B cell (primary cell): ENCODE measurements around the gene GAREM1. TPM values are rescaled to one million over a fixed set of nuclear protein-coding genes. Genes with fewer than 3 reads are reported as not detected.

Experiments used
- ATAC-seq: fragments of 200-7000 bp; cut with Tn5 transposase; one replicate; pipeline ENCODE4 v1.10.0; 2021; ENCODE audit warnings: low read depth, mild to moderate bottlenecking, moderate number of reproducible peaks, moderate library complexity
- CTCF ChIA-PET: fragments of 350-600 bp; sonication (Branson Sonifier 250); formaldehyde crosslinking; loops from one replicate; lab custom pipeline; 2021; ENCODE audit warnings: antibody characterized with exemption, inconsistent platforms; lab: Charles Lee
- POLR2A ChIA-PET: fragments of 350-600 bp; sonication (Branson Sonifier 250); formaldehyde crosslinking; loops from one replicate; lab custom pipeline; 2021; ENCODE audit warnings: antibody characterized with exemption; lab: Charles Lee
- DNase-seq: peaks from one replicate; pipeline ENCODE4 v3.0.0; 2013
- H2AFZ ChIP-seq: 2 replicates; pipeline ENCODE4 v1.6.1; 2012; ENCODE audit warnings: mild to moderate bottlenecking, low read depth, low read length; ENCODE audit not compliant: insufficient read depth, poor library complexity, severe bottlenecking
- H3K27ac ChIP-seq, 2 donors: 1 replicate in 1 of 2; 2 replicates in 1 of 2; pipeline ENCODE4 v1.5.1; 2012 to 2013; ENCODE audit warnings: low read length in 2 of 2, mild to moderate bottlenecking in 2 of 2, moderate library complexity in 1 of 2
- H3K27me3 ChIP-seq, 4 experiments: fragments of 200-600 bp in 1 of 4; sonication (generic) in 1 of 4; replicated peaks in 1 of 4; 1 replicate in 2 of 4; 2 replicates in 2 of 4; pipeline versions ENCODE4 v1.6.1 to v1.7.0; 2013 to 2016; ENCODE audit warnings: low read length in 3 of 4, mild to moderate bottlenecking in 2 of 4, mixed read lengths in 1 of 4, moderate library complexity in 1 of 4; ENCODE audit not compliant: insufficient read depth in 4 of 4, control insufficient read depth in 3 of 4; ENCODE audit errors: control extremely low read depth in 1 of 4
- H3K36me3 ChIP-seq, 2 experiments: replicated peaks in 1 of 2; 1 replicate in 1 of 2; 2 replicates in 1 of 2; pipeline versions ENCODE4 v1.6.1 to v1.7.1; 2013; ENCODE audit warnings: low read length in 1 of 2; ENCODE audit not compliant: insufficient read depth in 2 of 2, control insufficient read depth in 1 of 2; ENCODE audit errors: control extremely low read depth in 1 of 2, extremely low read depth in 1 of 2
- H3K4me1 ChIP-seq, 2 donors: fragments of 200-600 bp in 1 of 2; sonication (generic) in 1 of 2; 1 replicate in 1 of 2; 2 replicates in 1 of 2; pipeline versions ENCODE4 v1.5.1 to v1.6.1; 2013 to 2017; ENCODE audit warnings: low read length in 2 of 2; ENCODE audit not compliant: control insufficient read depth in 2 of 2, insufficient read depth in 2 of 2
- H3K4me2 ChIP-seq: replicated peaks from 2 replicates; pipeline ENCODE3; 2012; ENCODE audit warnings: mild to moderate bottlenecking, low read depth, low read length; ENCODE audit not compliant: poor library complexity, severe bottlenecking
- H3K4me3 ChIP-seq, 5 experiments: fragments of 200-600 bp in 1 of 5; sonication (generic) in 1 of 5; 1 replicate in 3 of 5; 2 replicates in 2 of 5; pipeline versions ENCODE4 v1.5.1 to v1.7.0; 2011 to 2016; ENCODE audit warnings: low read length in 4 of 5, mild to moderate bottlenecking in 4 of 5, low read depth in 2 of 5, control low read depth in 1 of 5, moderate library complexity in 1 of 5; ENCODE audit not compliant: insufficient read depth in 1 of 5; ENCODE audit errors: control extremely low read depth in 1 of 5, extremely low read depth in 1 of 5
- H3K79me2 ChIP-seq: fragments of 200-600 bp; sonication (generic); one replicate; pipeline ENCODE4 v1.6.0; 2016; ENCODE audit warnings: low read length; ENCODE audit not compliant: control insufficient read depth, insufficient read depth
- H3K9ac ChIP-seq: fragments of 200-600 bp; sonication (generic); 2 replicates; pipeline ENCODE4 v1.6.1; 2017; ENCODE audit warnings: mild to moderate bottlenecking, low read length, moderate library complexity
- H3K9me3 ChIP-seq, 3 donors: one replicate each; pipeline versions ENCODE4 v1.6.1 to v1.7.1; 2013; ENCODE audit warnings: low read length in 2 of 3; ENCODE audit not compliant: control insufficient read depth in 2 of 3, insufficient read depth in 1 of 3; ENCODE audit errors: control extremely low read depth in 1 of 3
- H4K20me1 ChIP-seq: 2 replicates; pipeline ENCODE4 v1.6.0; 2012; ENCODE audit warnings: mild to moderate bottlenecking, low read length; ENCODE audit not compliant: insufficient read depth, control insufficient read depth, poor library complexity, severe bottlenecking
- H3K27ac Mint-ChIP-seq: one replicate; pipeline ENCODE4 v1.8.0; 2021; ENCODE audit warnings: mixed read lengths
- H3K27me3 Mint-ChIP-seq: one replicate; pipeline ENCODE4 v1.8.0; 2021; ENCODE audit warnings: mixed read lengths
- H3K4me1 Mint-ChIP-seq: one replicate; pipeline ENCODE4 v1.8.0; 2021; ENCODE audit warnings: mixed read lengths
- H3K4me3 Mint-ChIP-seq: one replicate; pipeline ENCODE4 v1.8.0; 2021; ENCODE audit warnings: mixed read lengths
- H3K9me3 Mint-ChIP-seq: one replicate; pipeline ENCODE4 v1.8.0; 2022; ENCODE audit warnings: mixed read lengths; ENCODE audit not compliant: insufficient read depth
- EZH2 ChIP-seq: IDR thresholded peaks from 2 replicates; pipeline ENCODE4 v1.6.1; 2012; ENCODE audit warnings: borderline replicate concordance, low read depth, mild to moderate bottlenecking, moderate library complexity, low read length; ENCODE audit not compliant: insufficient read depth, poor library complexity, severe bottlenecking
- WGBS: methylation state at CpG from one replicate; pipeline ENCODE4 v1.1.5; 2013; ENCODE audit warnings: missing lambda C conversion rate; ENCODE audit not compliant: insufficient coverage; 5-methylcytosine and 5-hydroxymethylcytosine counted together
- intact Hi-C: fragments of 100-400 bp; cut with micrococcal nuclease; formaldehyde crosslinking; loops from one replicate; pipeline ENCODE4 v1.10.0; 2022
- polyA plus RNA-seq: library from polyadenylated mRNA; depleted of rRNA; stranded (reverse); fragments of >200 nt; gene quantifications from 2 replicates; pipeline ENCODE4 v1.2.3, GENCODE V29; 2012
- total RNA-seq, 2 donors: library from RNA; stranded (reverse); fragments of 120-200 nt in 1 of 2; gene quantifications; 1 replicate in 1 of 2; 2 replicates in 1 of 2; pipeline versions ENCODE4 v1.2.3 to v1.2.4, GENCODE V29; 2013 to 2022
- TF ChIP-seq, protein P1 (sequence below): fragments of 200-600 bp; IDR thresholded peaks from one replicate; pipeline ENCODE4 v1.8.0; 2022; ENCODE audit warnings: antibody characterized with exemption, mild to moderate bottlenecking

GAREM1 gene
- total and polyA plus RNA-seq, 2 donors (not counting 1 experiment from before 2014, with no cell fraction given), result not detected

DNA sequence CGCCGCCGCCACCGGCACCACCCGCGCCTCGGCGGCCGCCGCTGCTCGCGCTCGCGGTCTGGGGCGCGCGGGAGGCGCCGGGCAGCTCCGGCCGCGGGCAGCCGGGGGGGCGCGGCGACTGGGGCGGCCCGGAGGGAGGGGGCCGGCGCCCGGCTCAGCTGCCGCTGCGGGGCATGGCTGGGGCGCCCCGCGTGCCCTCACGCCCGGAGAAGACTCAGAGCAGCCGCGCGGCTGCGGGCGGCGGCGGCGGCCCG lies 295 bp downstream of the GAREM1 start:
- Mint-ChIP-seq H3K27ac (no peak overlapping the region), H3K27me3 (peaks cover 66% of the 10 kb centered on the region), H3K4me3 (peak overlapping the region; percentile 80), H3K9me3 (no peaks in the 10 kb centered on the region), H3K4me1 (peaks cover 25% of the 10 kb centered on the region)
- peak overlapping the region; percentile 64 for H2AFZ ChIP-seq
- H3K4me2 ChIP-seq, result peak overlapping the region; percentile 79
- H3K27ac ChIP-seq, result no peak overlapping the region
- TF ChIP-seq EZH2, result no peak
- ChIA-PET POLR2A (interaction anchor here (0.6 kb wide), 1 partner anchor 321 kb away, joined by 4 read pairs; no protein-coding TSS in a partner anchor), CTCF (interaction anchor here (0.7 to 2.2 kb wide), 3 partner anchors 82 to 199 kb away, joined by 3 to 6 read pairs (median 4); no protein-coding TSS in a partner anchor)
- peaks cover 2 to 53% (median 29%) of the 10 kb centered on the region in 4 experiments for H3K27me3 ChIP-seq
- no peaks in the 10 kb centered on the region for H4K20me1 ChIP-seq
- H3K4me3 ChIP-seq, result peak overlapping the region in 3 of 5 experiments; percentile 45 to 54 (median 52)
- 1% methylated on average over 47 of the region's 47 CpGs for WGBS
- no peaks in the 10 kb centered on the region for H3K36me3 ChIP-seq
- peaks cover 0 to 7% (median 0%) of the 10 kb centered on the region in 3 donors for H3K9me3 ChIP-seq
- DNase-seq (no peak), ATAC-seq (no peak)
- no peaks in the 10 kb centered on the region for H3K79me2 ChIP-seq
- peaks cover 21 to 24% of the 10 kb centered on the region in 2 donors for H3K4me1 ChIP-seq
- peak overlapping the region; percentile 50 for H3K9ac ChIP-seq
- intact Hi-C loops, result loop anchor here (5.0 kb wide), 1 partner anchor 528 kb away; the partner anchor contains the start of gene TRAPPC8

DNA sequence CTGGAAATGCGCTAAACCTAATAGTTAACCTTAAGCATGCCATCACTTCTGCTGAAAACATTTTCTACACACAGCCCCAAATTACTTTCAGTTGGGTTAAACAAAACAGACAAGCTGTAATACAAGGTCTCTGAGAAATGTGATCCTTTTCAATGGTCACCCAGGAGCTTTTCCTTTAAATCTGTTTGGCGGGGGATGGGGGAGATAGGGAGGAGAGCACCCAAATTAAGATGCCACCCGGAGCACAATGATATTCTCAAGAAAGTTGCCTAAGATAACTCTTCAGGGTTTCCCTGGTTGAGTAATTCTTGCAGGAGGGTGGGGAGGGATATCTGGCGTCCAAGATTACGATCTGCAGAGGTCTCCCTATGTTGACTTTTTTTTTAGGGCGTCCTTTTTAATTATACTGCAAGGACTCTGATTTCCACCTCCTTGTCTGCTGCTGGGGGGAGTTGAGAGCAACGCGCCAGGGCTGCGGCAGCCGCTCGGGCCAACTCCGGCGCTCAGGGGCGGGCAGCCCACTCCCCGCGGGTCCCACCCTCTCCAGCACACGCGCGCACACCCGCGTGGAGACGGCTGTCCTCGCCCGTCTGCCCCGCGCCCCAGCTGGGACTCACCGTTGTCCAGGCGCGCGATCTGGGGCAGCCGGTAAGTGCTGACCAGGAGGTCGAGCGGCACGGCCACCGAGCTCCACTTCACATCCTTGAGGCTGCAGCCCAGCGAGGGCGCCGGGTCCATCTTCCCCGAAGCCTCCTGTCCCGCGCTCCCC lies 807 bp downstream of the GAREM1 start:
- CTCF ChIA-PET, result interaction anchor here (2.2 kb wide), 1 partner anchor 181 kb away, joined by 6 read pairs; no protein-coding TSS in a partner anchor
- H3K27ac ChIP-seq, result no peak overlapping the region
- ATAC-seq (no peak), DNase-seq (peak; percentile 20)
- H3K4me3 Mint-ChIP-seq, result peak overlapping the region; percentile 80
- POLR2A ChIA-PET, result no interaction called here
- H3K36me3 ChIP-seq, result no peaks in the 10 kb centered on the region
- peaks cover 25% of the 10 kb centered on the region for H3K4me1 Mint-ChIP-seq
- WGBS, result 2% methylated on average over 38 of the region's 41 CpGs
- TF ChIP-seq, protein P1, sequence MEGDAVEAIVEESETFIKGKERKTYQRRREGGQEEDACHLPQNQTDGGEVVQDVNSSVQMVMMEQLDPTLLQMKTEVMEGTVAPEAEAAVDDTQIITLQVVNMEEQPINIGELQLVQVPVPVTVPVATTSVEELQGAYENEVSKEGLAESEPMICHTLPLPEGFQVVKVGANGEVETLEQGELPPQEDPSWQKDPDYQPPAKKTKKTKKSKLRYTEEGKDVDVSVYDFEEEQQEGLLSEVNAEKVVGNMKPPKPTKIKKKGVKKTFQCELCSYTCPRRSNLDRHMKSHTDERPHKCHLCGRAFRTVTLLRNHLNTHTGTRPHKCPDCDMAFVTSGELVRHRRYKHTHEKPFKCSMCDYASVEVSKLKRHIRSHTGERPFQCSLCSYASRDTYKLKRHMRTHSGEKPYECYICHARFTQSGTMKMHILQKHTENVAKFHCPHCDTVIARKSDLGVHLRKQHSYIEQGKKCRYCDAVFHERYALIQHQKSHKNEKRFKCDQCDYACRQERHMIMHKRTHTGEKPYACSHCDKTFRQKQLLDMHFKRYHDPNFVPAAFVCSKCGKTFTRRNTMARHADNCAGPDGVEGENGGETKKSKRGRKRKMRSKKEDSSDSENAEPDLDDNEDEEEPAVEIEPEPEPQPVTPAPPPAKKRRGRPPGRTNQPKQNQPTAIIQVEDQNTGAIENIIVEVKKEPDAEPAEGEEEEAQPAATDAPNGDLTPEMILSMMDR, result no peak
- no peak for TF ChIP-seq EZH2
- H3K9ac ChIP-seq, result peak overlapping the region; percentile 49
- H3K4me3 ChIP-seq, result peak overlapping the region in 4 of 5 experiments; percentile 6 to 52 (median 36)
- peaks cover 70% of the 10 kb centered on the region for H3K27me3 Mint-ChIP-seq
- peak overlapping the region; percentile 62 for H2AFZ ChIP-seq
- H3K9me3 ChIP-seq, result peaks cover 0 to 7% (median 0%) of the 10 kb centered on the region in 3 donors
- no peak overlapping the region for H3K27ac Mint-ChIP-seq
- peaks cover 21 to 24% of the 10 kb centered on the region in 2 donors for H3K4me1 ChIP-seq
- H4K20me1 ChIP-seq, result no peaks in the 10 kb centered on the region
- no peaks in the 10 kb centered on the region for H3K79me2 ChIP-seq
- peaks cover 2 to 53% (median 32%) of the 10 kb centered on the region in 4 experiments for H3K27me3 ChIP-seq
- intact Hi-C loops, result loop anchor here (5.0 kb wide), 1 partner anchor 528 kb away; the partner anchor contains the start of gene TRAPPC8
- no peaks in the 10 kb centered on the region for H3K9me3 Mint-ChIP-seq
- H3K4me2 ChIP-seq, result peak overlapping the region; percentile 79
